Endothelial cell of umbilical vein (primary cell): Measurements from ENCODE around the gene NHLRC4. TPM values are rescaled to one million over a fixed set of nuclear protein-coding genes. Genes with fewer than 3 reads are reported as not detected.

ENCODE experiments used
- BruUV-seq: library from RNA; stranded (reverse); fragments of 400-500 nt; replicated peaks from 2 replicates; lab custom pipeline; 2021; lab: Mats Ljungman, UMichigan
- CTCF ChIA-PET: fragments of 300-600, 350-600 bp; sonication (Branson Sonifier 250); formaldehyde crosslinking; loops from one replicate; lab custom pipeline; 2021; ENCODE audit warnings: antibody characterized with exemption, inconsistent platforms; lab: Charles Lee
- POLR2A ChIA-PET: fragments of 300-600, 350-600 bp; sonication (Branson Sonifier 250); formaldehyde crosslinking; loops from one replicate; lab custom pipeline; 2021; ENCODE audit warnings: antibody characterized with exemption, inconsistent platforms; lab: Charles Lee
- DNase-seq: peaks from one replicate; pipeline ENCODE4 v3.0.0-alpha.2; 2011; ENCODE audit warnings: low read depth, low spot score
- FAIRE-seq: peaks from 2 replicates; lab custom pipeline; 2011; peaks lifted over from hg19 to GRCh38; lab: Jason Lieb, UNC
- H2AFZ ChIP-seq: 2 replicates; pipeline ENCODE4 v1.6.0; 2012; ENCODE audit warnings: low read depth, low read length, control low read depth, inconsistent platforms
- H3K27ac ChIP-seq: 2 replicates; pipeline ENCODE4 v1.5.1; 2011; ENCODE audit warnings: low read depth, mild to moderate bottlenecking, control low read depth, low read length, moderate library complexity; ENCODE audit not compliant: insufficient read depth
- H3K27me3 ChIP-seq, 2 experiments: 2 replicates each; pipeline versions ENCODE4 v1.6.0 to v1.6.1; 2011; ENCODE audit warnings: low read length in 2 of 2, mixed read lengths in 1 of 2; ENCODE audit not compliant: control insufficient read depth in 2 of 2, insufficient read depth in 2 of 2
- H3K36me3 ChIP-seq, 2 experiments: 2 replicates in 1 of 2; 3 replicates in 1 of 2; pipeline ENCODE4 v1.5.1; 2011; ENCODE audit warnings: low read length in 2 of 2, mild to moderate bottlenecking in 1 of 2, moderate library complexity in 1 of 2; ENCODE audit not compliant: control insufficient read depth in 2 of 2, insufficient read depth in 2 of 2; ENCODE audit errors: extremely low read depth in 1 of 2
- H3K4me1 ChIP-seq: 3 replicates; pipeline ENCODE4 v1.5.1; 2011; ENCODE audit warnings: mild to moderate bottlenecking, low read length; ENCODE audit not compliant: control insufficient read depth, insufficient read depth; ENCODE audit errors: extremely low read depth
- H3K4me2 ChIP-seq: 2 replicates; pipeline ENCODE4 v1.6.1; 2011; ENCODE audit warnings: low read length, control low read depth, mixed read lengths; ENCODE audit not compliant: insufficient read depth
- H3K4me3 ChIP-seq, 3 experiments: fragments of 200-600 bp in 1 of 3; sonication (generic), shearing (Covaris generic) in 1 of 3; replicated peaks in 1 of 3; 2 replicates each; pipeline ENCODE4 v1.5.1; 2011 to 2016; ENCODE audit warnings: control low read depth in 3 of 3, low read length in 3 of 3, mild to moderate bottlenecking in 2 of 3, inconsistent platforms in 1 of 3, low read depth in 1 of 3, moderate library complexity in 1 of 3; ENCODE audit not compliant: insufficient read depth in 1 of 3
- H3K79me2 ChIP-seq: 2 replicates; pipeline ENCODE4 v1.6.0; 2012; ENCODE audit warnings: low read length, inconsistent platforms; ENCODE audit not compliant: control insufficient read depth, insufficient read depth
- H3K9ac ChIP-seq: replicated peaks from 2 replicates; pipeline ENCODE3; 2011; ENCODE audit warnings: low read length, control low read depth; ENCODE audit not compliant: insufficient read depth; ENCODE audit errors: extremely low read depth
- H3K9me1 ChIP-seq: replicated peaks from 3 replicates; pipeline ENCODE4 v1.6.0; 2011; ENCODE audit warnings: mild to moderate bottlenecking, low read length; ENCODE audit not compliant: control insufficient read depth, insufficient read depth; ENCODE audit errors: extremely low read depth
- H3K9me3 ChIP-seq: replicated peaks from 2 replicates; pipeline ENCODE4 v1.5.1; 2012; ENCODE audit warnings: low read length, inconsistent platforms; ENCODE audit not compliant: control insufficient read depth, insufficient read depth
- H4K20me1 ChIP-seq: replicated peaks from 2 replicates; pipeline ENCODE3; 2011; ENCODE audit warnings: mild to moderate bottlenecking, low read length; ENCODE audit not compliant: control insufficient read depth, insufficient read depth; ENCODE audit errors: extremely low read depth
- EZH2 ChIP-seq: IDR thresholded peaks from 2 replicates; pipeline ENCODE4 v1.6.1; 2012; ENCODE audit warnings: borderline replicate concordance, low read depth, mild to moderate bottlenecking, moderate library complexity, low read length, inconsistent platforms; ENCODE audit not compliant: severe bottlenecking
- FOS ChIP-seq: IDR thresholded peaks from 2 replicates; pipeline ENCODE4 v1.6.1; 2011; ENCODE audit warnings: mild to moderate bottlenecking, low read length, moderate library complexity, borderline replicate concordance; ENCODE audit not compliant: insufficient read depth
- GATA2 ChIP-seq: IDR thresholded peaks from 2 replicates; pipeline ENCODE4 v1.7.0; 2011; ENCODE audit warnings: low read depth, mild to moderate bottlenecking, moderate library complexity, mixed read lengths, low read length; ENCODE audit not compliant: insufficient read length, insufficient read depth
- JUN ChIP-seq: IDR thresholded peaks from 2 replicates; pipeline ENCODE4 v1.6.1; 2011; ENCODE audit warnings: borderline replicate concordance, low read depth; ENCODE audit not compliant: insufficient read length, insufficient read depth
- MYC ChIP-seq: IDR thresholded peaks from one replicate; pipeline ENCODE4 v1.6.1; 2011; ENCODE audit warnings: mild to moderate bottlenecking, low read depth, low read length
- POLR2A ChIP-seq: IDR thresholded peaks from 2 replicates; pipeline ENCODE4 v1.6.1; 2012; ENCODE audit warnings: low read depth, mild to moderate bottlenecking, control low read depth, low read length
- POLR2AphosphoS5 ChIP-seq: IDR thresholded peaks from 2 replicates; pipeline ENCODE4 v1.6.1; 2012; ENCODE audit warnings: low read depth, mild to moderate bottlenecking, control low read depth, low read length, moderate library complexity; ENCODE audit not compliant: insufficient read depth
- dilution Hi-C: fragments of 300-500 bp; cut with MboI; formaldehyde crosslinking; loops from one replicate; pipeline ENCODE4 v1.15.0; 2019; ENCODE audit warnings: low sequenced_read_pairs; ENCODE audit not compliant: extremely low pct_ligation_motif_present
- intact Hi-C: fragments of 100-400 bp; cut with micrococcal nuclease; formaldehyde crosslinking; loops from one replicate; pipeline ENCODE4 v1.10.0; 2022
- polyA plus RNA-seq, 4 experiments: library from polyadenylated mRNA; depleted of rRNA in 3 of 4; stranded (reverse) in 3 of 4; unstranded in 1 of 4; fragments of >200 nt; gene quantifications; 2 replicates each; pipeline versions ENCODE4 v1.2.1 to v1.2.3, GENCODE V29; 2011 to 2012; ENCODE audit warnings: missing spikeins in 1 of 4
- total RNA-seq: library from RNA; stranded (reverse); gene quantifications from 2 replicates; pipeline ENCODE4 v1.2.3, GENCODE V29; 2021
- TF ChIP-seq, protein P1 (sequence below), 2 donors: IDR thresholded peaks; 1 replicate in 1 of 2; 2 replicates in 1 of 2; pipeline ENCODE4 v1.5.1; 2011; ENCODE audit warnings: low read length in 2 of 2, mild to moderate bottlenecking in 2 of 2, moderate library complexity in 2 of 2, control low read depth in 1 of 2, inconsistent platforms in 1 of 2, low read depth in 1 of 2; ENCODE audit not compliant: insufficient read depth in 1 of 2; ENCODE audit errors: extremely low read depth in 1 of 2
- TF ChIP-seq, protein P2 (sequence below): IDR thresholded peaks from 2 replicates; pipeline ENCODE4 v1.6.1; 2011; ENCODE audit not compliant: insufficient read depth, insufficient read length

NHLRC4 gene
- total and polyA plus RNA-seq, 2 donors (not counting 3 experiments of a cell fraction or from before 2014, with no cell fraction given): 0.73 to 0.94 TPM

DNA sequence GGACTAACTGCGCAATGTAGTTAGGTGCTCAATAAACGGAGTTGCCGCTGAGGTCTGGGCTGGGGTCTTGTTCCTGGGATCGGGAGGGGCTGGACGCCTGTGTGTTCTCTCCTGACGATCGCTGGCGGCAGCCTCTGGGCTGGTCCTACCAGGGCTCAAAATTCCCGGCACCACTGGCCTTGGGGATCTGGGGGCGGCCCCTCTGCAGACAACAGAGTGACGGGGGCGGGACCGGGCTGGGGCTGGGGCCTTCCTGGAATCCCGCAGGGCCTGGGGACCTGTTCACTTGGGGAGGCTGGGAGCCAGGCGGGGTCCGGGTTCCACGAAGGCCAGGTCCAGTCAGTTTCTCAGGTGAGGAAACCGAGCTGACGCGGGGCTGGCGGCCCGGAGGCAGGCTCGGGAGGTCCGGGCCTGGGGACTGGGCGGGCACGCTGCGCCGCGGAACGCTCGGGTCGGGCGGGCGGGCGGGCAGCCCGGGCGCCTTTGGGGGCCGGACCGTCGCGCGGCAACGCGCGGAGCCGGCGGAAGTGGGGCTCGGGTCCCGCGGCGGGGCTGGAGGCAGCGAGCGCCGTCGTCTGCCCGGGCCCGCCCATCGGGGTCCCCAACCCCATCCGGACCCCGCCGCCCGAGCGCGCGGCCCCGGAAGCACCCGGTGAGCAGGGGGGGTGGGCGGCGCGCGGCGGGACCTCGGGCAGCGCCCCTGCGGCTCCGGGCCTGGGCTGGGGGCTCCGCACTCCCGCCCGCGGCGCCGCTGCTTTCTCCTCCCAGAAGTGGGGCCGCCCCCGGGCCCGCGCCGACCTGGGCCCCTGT lies 2.8 kb downstream of the NHLRC4 start, which contains the start of gene PIGQ:
Gene PIGQ (plus strand): TSS at position 524 of the 810 bp plus-strand sequence. CDS start 4,107 bp downstream, outside the sequence.
- H3K27ac ChIP-seq: peak within 1 kb of the TSS; percentile 33
- H3K4me3 ChIP-seq: peak within 1 kb of the TSS; percentile 71 to 99 (median 87)
- intact Hi-C loops: loop anchor here (5.0 kb wide), 1 partner anchor 42 kb away; the partner anchor contains the start of gene CAPN15
- peaks cover 24% of the 10 kb centered on the region for H3K4me1 ChIP-seq
- no peak for TF ChIP-seq JUN
- TF ChIP-seq, protein P1, sequence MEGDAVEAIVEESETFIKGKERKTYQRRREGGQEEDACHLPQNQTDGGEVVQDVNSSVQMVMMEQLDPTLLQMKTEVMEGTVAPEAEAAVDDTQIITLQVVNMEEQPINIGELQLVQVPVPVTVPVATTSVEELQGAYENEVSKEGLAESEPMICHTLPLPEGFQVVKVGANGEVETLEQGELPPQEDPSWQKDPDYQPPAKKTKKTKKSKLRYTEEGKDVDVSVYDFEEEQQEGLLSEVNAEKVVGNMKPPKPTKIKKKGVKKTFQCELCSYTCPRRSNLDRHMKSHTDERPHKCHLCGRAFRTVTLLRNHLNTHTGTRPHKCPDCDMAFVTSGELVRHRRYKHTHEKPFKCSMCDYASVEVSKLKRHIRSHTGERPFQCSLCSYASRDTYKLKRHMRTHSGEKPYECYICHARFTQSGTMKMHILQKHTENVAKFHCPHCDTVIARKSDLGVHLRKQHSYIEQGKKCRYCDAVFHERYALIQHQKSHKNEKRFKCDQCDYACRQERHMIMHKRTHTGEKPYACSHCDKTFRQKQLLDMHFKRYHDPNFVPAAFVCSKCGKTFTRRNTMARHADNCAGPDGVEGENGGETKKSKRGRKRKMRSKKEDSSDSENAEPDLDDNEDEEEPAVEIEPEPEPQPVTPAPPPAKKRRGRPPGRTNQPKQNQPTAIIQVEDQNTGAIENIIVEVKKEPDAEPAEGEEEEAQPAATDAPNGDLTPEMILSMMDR (IDR thresholded peaks at IDR 0.05; ENCODE audit: extremely low read depth in 1 of 2, insufficient read depth in 1 of 2, low read depth in 1 of 2, low read length in 2 of 2): no peak
- TF ChIP-seq FOS: no peak
- TF ChIP-seq EZH2: no peak
- TF ChIP-seq MYC: no peak
- TF ChIP-seq POLR2A: peak; percentile 44
- TF ChIP-seq POLR2AphosphoS5: peak; percentile 49
- TF ChIP-seq GATA2: no peak
- TF ChIP-seq, protein P2, sequence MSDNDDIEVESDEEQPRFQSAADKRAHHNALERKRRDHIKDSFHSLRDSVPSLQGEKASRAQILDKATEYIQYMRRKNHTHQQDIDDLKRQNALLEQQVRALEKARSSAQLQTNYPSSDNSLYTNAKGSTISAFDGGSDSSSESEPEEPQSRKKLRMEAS: no peak
- POLR2A ChIA-PET: no interaction called here
- H3K36me3 ChIP-seq: peaks cover 0 to 8% of the 10 kb centered on the region in 2 experiments
- CTCF ChIA-PET: no interaction called here
- H3K27me3 ChIP-seq: no peaks in the 10 kb centered on the region
- FAIRE-seq (peak; percentile 63), DNase-seq (peak; percentile 60)
- peak within 1 kb of the TSS; percentile 76 for H3K4me2 ChIP-seq
- no peaks in the 10 kb centered on the region for H3K9me3 ChIP-seq
- dilution Hi-C loops: no loop called here
- H2AFZ ChIP-seq: peak within 1 kb of the TSS; percentile 96
- no peaks in the 10 kb centered on the region for H4K20me1 ChIP-seq
- H3K9me1 ChIP-seq: no peaks in the 10 kb centered on the region
- peak within 1 kb of the TSS; percentile 77 for H3K9ac ChIP-seq
- peaks cover 13% of the 10 kb centered on the region for H3K79me2 ChIP-seq
- no TSS peak for BruUV-seq
